Mammary epithelial cell (primary cell): ENCODE data around the gene EFNA5.

Experiments used
- EZH2 ChIP-seq: IDR thresholded peaks from 2 replicates; pipeline ENCODE4 v1.6.1; 2012; ENCODE audit warnings: low read length, inconsistent platforms, borderline replicate concordance
- TF ChIP-seq, protein P1 (sequence below), 2 donors: IDR thresholded peaks in 1 of 2; conservative IDR thresholded peaks in 1 of 2; 2 replicates each; pipeline ENCODE4 v1.5.1; 2011 to 2012; ENCODE audit warnings: inconsistent platforms in 2 of 2, low read length in 2 of 2, mild to moderate bottlenecking in 2 of 2, control low read depth in 1 of 2, low read depth in 1 of 2; ENCODE audit not compliant: insufficient read depth in 1 of 2; ENCODE audit errors: extremely low read depth in 1 of 2

DNA sequence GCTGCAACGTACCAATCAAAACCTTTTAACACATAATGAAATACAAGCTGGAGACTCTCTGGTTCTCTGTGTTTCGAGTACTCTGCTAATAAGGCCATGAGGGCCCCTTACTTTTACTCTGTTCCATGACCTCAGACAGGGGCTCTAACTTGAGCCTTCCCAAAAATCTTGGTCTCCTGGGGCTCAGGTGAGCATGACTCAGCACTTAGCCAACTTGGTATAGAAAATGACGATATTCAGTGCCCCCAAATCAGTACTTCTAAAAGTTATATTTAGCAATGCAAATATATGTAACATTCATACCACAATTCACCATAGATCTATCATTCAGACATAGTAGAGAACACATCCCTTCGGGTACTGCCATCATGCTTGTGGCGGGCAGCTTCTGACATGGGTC, 278.9 kb downstream of the EFNA5 start:
- no peak for TF ChIP-seq EZH2
- TF ChIP-seq, protein P1, sequence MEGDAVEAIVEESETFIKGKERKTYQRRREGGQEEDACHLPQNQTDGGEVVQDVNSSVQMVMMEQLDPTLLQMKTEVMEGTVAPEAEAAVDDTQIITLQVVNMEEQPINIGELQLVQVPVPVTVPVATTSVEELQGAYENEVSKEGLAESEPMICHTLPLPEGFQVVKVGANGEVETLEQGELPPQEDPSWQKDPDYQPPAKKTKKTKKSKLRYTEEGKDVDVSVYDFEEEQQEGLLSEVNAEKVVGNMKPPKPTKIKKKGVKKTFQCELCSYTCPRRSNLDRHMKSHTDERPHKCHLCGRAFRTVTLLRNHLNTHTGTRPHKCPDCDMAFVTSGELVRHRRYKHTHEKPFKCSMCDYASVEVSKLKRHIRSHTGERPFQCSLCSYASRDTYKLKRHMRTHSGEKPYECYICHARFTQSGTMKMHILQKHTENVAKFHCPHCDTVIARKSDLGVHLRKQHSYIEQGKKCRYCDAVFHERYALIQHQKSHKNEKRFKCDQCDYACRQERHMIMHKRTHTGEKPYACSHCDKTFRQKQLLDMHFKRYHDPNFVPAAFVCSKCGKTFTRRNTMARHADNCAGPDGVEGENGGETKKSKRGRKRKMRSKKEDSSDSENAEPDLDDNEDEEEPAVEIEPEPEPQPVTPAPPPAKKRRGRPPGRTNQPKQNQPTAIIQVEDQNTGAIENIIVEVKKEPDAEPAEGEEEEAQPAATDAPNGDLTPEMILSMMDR (conservative IDR thresholded peaks at IDR 0.05 in 1 of 2, IDR thresholded peaks at IDR 0.05 in 1 of 2; ENCODE audit: extremely low read depth in 1 of 2, insufficient read depth in 1 of 2, low read depth in 1 of 2, low read length in 2 of 2), result no peak
